Measurements from ENCODE around the gene FLOT2. TPM values are rescaled to one million over a fixed set of nuclear protein-coding genes. Genes with fewer than 3 reads are reported as not detected.

The FLOT2 gene
- total RNA-seq, 2 experiments from 2014 or later, result 79.7 to 85.1 TPM

DNA sequence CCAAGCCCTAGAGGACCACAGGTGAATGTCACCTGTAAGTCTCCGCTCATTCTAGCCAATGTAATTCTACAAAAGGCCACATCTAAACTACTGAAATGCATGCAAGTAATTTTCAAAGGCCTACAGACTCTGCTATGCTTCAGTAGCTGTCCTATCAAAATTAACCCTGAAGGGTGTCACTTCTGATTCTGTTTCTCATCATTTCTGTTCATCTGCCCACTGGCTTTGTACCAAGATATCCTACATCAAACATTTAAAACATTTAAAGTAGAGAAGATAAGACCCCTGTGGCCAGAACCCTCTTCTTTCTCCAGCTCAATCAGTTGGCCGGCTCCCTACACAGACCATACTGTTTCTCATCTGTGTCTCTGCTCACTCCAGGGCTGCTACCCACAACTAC, 32.3 kb upstream of the FLOT2 start:
- Mint-ChIP-seq H3K27ac (peak overlapping the region; percentile 98), H3K4me1 (ENCODE audit: low read depth) (peaks cover 62% of the 10 kb centered on the region), H3K36me3 (ENCODE audit: low read depth) (peaks cover 78% of the 10 kb centered on the region), H3K9me3 (no peaks in the 10 kb centered on the region), H3K4me3 (no peak overlapping the region), H3K27me3 (no peaks in the 10 kb centered on the region)
- POLR2A ChIA-PET, result interaction anchor here (0.6 to 8.4 kb wide), 3 partner anchors 10 to 203 kb away, joined by 3 to 150 read pairs (median 4); partner anchors contain the start of gene PHF12
- TF ChIP-seq, protein P1, sequence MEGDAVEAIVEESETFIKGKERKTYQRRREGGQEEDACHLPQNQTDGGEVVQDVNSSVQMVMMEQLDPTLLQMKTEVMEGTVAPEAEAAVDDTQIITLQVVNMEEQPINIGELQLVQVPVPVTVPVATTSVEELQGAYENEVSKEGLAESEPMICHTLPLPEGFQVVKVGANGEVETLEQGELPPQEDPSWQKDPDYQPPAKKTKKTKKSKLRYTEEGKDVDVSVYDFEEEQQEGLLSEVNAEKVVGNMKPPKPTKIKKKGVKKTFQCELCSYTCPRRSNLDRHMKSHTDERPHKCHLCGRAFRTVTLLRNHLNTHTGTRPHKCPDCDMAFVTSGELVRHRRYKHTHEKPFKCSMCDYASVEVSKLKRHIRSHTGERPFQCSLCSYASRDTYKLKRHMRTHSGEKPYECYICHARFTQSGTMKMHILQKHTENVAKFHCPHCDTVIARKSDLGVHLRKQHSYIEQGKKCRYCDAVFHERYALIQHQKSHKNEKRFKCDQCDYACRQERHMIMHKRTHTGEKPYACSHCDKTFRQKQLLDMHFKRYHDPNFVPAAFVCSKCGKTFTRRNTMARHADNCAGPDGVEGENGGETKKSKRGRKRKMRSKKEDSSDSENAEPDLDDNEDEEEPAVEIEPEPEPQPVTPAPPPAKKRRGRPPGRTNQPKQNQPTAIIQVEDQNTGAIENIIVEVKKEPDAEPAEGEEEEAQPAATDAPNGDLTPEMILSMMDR (IDR thresholded peaks at IDR 0.05), result no peak
- Histone ChIP-seq H3K4me1 (ENCODE audit: insufficient read depth, low read length) (peaks cover 58% of the 10 kb centered on the region), H3K9me3 (ENCODE audit: control insufficient read depth in 1 of 2, insufficient read depth in 1 of 2, low read length in 2 of 2) (no peaks in the 10 kb centered on the region), H3K27me3 (ENCODE audit: control insufficient read depth in 1 of 2, insufficient read depth in 2 of 2, low read length in 2 of 2) (no peaks in the 10 kb centered on the region), H3K4me3 (ENCODE audit: low read length) (no peak overlapping the region), H3K36me3 (ENCODE audit: insufficient read depth, low read length) (peaks cover 24% of the 10 kb centered on the region), H3K27ac (ENCODE audit: low read depth in 1 of 2, low read length in 2 of 2) (peak overlapping the region in 1 of 2 donors; percentile 45)
- ATAC-seq (ENCODE audit: poor library complexity), result no peak
- intact Hi-C loops (cut with DNase I, micrococcal nuclease), result loop anchor here in 1 of 2 experiments (5.0 kb wide), 1 partner anchor 202 kb away; the partner anchor contains the start of genes NEK8 and TLCD1
- CTCF ChIA-PET, result interaction anchor here (0.9 to 1.6 kb wide), 6 partner anchors 9 to 24 kb away, joined by 3 to 8 read pairs (median 5); partner anchors contain the start of gene PHF12
- DNase-seq, result no peak

DNA sequence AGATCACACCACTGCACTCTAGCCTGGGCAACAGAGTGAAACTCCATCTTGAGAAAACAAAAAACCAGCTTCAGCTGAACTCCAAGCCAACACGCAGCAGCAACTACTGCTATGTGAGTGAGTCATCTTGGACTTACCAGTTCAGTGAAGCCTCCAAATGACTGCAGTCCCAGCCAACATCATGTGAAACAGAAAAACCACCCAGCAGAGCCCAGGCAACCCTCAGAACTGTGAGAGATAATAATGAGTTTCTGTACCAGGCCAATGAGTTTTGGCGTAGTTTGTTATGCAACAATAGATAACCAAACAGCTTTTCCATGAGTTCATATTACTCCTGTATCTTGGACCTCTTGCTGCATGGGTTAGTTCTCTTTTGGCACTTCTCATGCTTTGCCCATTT, 30.5 kb upstream of the FLOT2 start:
- ATAC-seq (ENCODE audit: poor library complexity) (no peak), DNase-seq (peak in 5 of 14 experiments; percentile 9 to 69 (median 46))
- Histone ChIP-seq H3K36me3 (ENCODE audit: insufficient read depth, low read length) (peaks cover 32% of the 10 kb centered on the region), H3K4me3 (ENCODE audit: low read length) (no peak overlapping the region), H3K27ac (ENCODE audit: low read depth in 1 of 2, low read length in 2 of 2) (peak overlapping the region; percentile 91 to 92), H3K9me3 (ENCODE audit: control insufficient read depth in 1 of 2, insufficient read depth in 1 of 2, low read length in 2 of 2) (no peaks in the 10 kb centered on the region), H3K4me1 (ENCODE audit: insufficient read depth, low read length) (peaks cover 62% of the 10 kb centered on the region), H3K27me3 (ENCODE audit: control insufficient read depth in 1 of 2, insufficient read depth in 2 of 2, low read length in 2 of 2) (no peaks in the 10 kb centered on the region)
- Mint-ChIP-seq H3K27me3 (no peaks in the 10 kb centered on the region), H3K27ac (peak overlapping the region; percentile 98), H3K4me3 (no peak overlapping the region), H3K9me3 (no peaks in the 10 kb centered on the region), H3K36me3 (ENCODE audit: low read depth) (peaks cover 80% of the 10 kb centered on the region), H3K4me1 (ENCODE audit: low read depth) (peaks cover 58% of the 10 kb centered on the region)
- CTCF ChIA-PET, result interaction anchor here (0.6 to 1.6 kb wide), 3 partner anchors 22 to 177 kb away, joined by 3 to 4 read pairs (median 3); partner anchors contain the start of gene DHRS13
- TF ChIP-seq, protein P1 (IDR thresholded peaks at IDR 0.05), result no peak
- POLR2A ChIA-PET, result interaction anchor here (0.9 to 8.4 kb wide), 3 partner anchors 11 to 21 kb away, joined by 3 to 150 read pairs (median 3); partner anchors contain the start of gene PHF12
- intact Hi-C loops (cut with DNase I, micrococcal nuclease), result loop anchor here in 1 of 2 experiments (5.0 kb wide), 1 partner anchor 201 kb away; the partner anchor contains the start of genes NEK8 and TLCD1

DNA sequence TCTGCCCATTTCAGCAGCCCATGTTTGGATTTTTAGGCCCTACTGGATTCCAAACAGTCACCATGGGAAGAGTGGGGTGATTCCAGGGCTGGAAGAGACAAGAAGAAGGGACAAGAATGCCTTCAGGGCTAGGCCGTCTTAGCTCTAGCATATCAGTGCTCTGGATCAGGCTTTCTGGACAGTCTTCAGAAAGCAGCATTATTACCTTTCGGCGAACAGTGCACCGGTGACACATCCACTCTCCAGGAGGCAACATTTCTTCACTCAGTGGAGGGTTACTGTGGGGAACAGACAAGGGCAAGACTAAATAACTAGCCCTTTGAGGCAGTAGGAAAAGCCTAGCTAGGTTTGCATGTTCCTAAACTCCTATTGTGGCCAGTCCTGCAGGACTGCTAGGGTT, 29.3 kb upstream of the FLOT2 start:
- Mint-ChIP-seq H3K36me3 (ENCODE audit: low read depth) (peaks cover 79% of the 10 kb centered on the region), H3K27me3 (no peaks in the 10 kb centered on the region), H3K27ac (peak overlapping the region; percentile 98), H3K9me3 (no peaks in the 10 kb centered on the region), H3K4me3 (peak overlapping the region; percentile 6), H3K4me1 (ENCODE audit: low read depth) (peaks cover 61% of the 10 kb centered on the region)
- Histone ChIP-seq H3K36me3 (ENCODE audit: insufficient read depth, low read length) (peaks cover 44% of the 10 kb centered on the region), H3K4me3 (ENCODE audit: low read length) (no peak overlapping the region), H3K27me3 (ENCODE audit: control insufficient read depth in 1 of 2, insufficient read depth in 2 of 2, low read length in 2 of 2) (no peaks in the 10 kb centered on the region), H3K27ac (ENCODE audit: low read depth in 1 of 2, low read length in 2 of 2) (peak overlapping the region; percentile 91 to 92), H3K9me3 (ENCODE audit: control insufficient read depth in 1 of 2, insufficient read depth in 1 of 2, low read length in 2 of 2) (no peaks in the 10 kb centered on the region), H3K4me1 (ENCODE audit: insufficient read depth, low read length) (peaks cover 52% of the 10 kb centered on the region)
- ATAC-seq (ENCODE audit: poor library complexity) (no peak), DNase-seq (no peak)
- intact Hi-C loops (cut with DNase I, micrococcal nuclease), result loop anchor here (1.0 to 5.0 kb wide), 2 partner anchors 23 to 199 kb away; partner anchors contain the start of genes NEK8 (in 1 of the 2) and TLCD1 (in 1 of the 2)
- ChIA-PET CTCF (interaction anchor here (1.5 to 3.3 kb wide), 6 partner anchors 10 to 200 kb away, joined by 4 to 20 read pairs (median 12); partner anchors contain the start of gene DHRS13), POLR2A (interaction anchor here (0.6 to 8.4 kb wide), 9 partner anchors 9 to 607 kb away, joined by 3 to 150 read pairs (median 7); partner anchors contain the start of genes DHRS13, FLOT2, NEK8 and PHF12)
- TF ChIP-seq, protein P1 (IDR thresholded peaks at IDR 0.05), result no peak

Measured in CD4-positive, alpha-beta T cell (primary cell).